ENCODE measurements around the gene ICE2.

- TF ChIP-seq, protein P1, sequence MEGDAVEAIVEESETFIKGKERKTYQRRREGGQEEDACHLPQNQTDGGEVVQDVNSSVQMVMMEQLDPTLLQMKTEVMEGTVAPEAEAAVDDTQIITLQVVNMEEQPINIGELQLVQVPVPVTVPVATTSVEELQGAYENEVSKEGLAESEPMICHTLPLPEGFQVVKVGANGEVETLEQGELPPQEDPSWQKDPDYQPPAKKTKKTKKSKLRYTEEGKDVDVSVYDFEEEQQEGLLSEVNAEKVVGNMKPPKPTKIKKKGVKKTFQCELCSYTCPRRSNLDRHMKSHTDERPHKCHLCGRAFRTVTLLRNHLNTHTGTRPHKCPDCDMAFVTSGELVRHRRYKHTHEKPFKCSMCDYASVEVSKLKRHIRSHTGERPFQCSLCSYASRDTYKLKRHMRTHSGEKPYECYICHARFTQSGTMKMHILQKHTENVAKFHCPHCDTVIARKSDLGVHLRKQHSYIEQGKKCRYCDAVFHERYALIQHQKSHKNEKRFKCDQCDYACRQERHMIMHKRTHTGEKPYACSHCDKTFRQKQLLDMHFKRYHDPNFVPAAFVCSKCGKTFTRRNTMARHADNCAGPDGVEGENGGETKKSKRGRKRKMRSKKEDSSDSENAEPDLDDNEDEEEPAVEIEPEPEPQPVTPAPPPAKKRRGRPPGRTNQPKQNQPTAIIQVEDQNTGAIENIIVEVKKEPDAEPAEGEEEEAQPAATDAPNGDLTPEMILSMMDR (IDR thresholded peaks at IDR 0.05 in 4 of 5, conservative IDR thresholded peaks at IDR 0.05 in 1 of 5): no peak
- no peak for TF ChIP-seq POLR2A (IDR thresholded peaks at IDR 0.05)
These were observed 31.1 kb upstream of the ICE2 start for GRCh38 chr15:60510006-60510405.
